Measurements from ENCODE around the gene PLXND1. TPM values are rescaled to one million over a fixed set of nuclear protein-coding genes. Genes with fewer than 3 reads are reported as not detected.
"Not testable (repeated sequence)": the region's sequence is repeated elsewhere in the genome, so short reads cannot be mapped to it uniquely, and the experiment has no call there.

PLXND1 gene
- total RNA-seq, 3 donors from 2014 or later (not counting 1 experiment from before 2014, with no cell fraction given): 135 to 214 (median 189) TPM

DNA sequence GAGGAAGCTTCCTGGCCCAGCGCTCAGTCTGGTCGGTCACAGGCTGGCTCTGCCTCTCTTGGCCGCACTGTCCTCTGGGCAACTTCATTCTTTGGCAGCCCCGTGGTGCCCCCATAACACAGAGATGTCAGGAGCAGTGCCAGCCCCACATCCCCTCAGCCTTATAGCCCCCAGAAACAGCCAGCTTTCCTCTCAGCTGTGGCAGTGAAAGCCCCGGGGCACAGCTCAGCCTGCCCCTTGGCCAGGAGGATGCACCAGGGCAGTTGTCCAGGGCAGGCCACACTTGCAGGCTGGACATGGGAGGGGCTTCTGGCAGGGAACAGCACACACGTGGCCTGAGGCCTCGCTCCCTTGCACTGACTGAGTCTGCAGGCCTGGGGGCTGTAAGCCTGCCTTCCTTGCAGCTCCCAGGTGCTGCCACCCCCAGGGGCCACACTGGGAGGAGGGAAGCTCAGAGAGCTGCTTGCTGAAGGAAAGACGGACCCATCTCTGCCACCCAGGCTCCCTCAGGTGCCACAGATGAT is 88.4 kb downstream of the PLXND1 start:
- H3K36me3 ChIP-seq (ENCODE audit: control insufficient read depth, insufficient read depth, low read length): no peaks in the 10 kb centered on the region
- no peak for ATAC-seq
- intact Hi-C loops (cut with micrococcal nuclease): no loop called here

DNA sequence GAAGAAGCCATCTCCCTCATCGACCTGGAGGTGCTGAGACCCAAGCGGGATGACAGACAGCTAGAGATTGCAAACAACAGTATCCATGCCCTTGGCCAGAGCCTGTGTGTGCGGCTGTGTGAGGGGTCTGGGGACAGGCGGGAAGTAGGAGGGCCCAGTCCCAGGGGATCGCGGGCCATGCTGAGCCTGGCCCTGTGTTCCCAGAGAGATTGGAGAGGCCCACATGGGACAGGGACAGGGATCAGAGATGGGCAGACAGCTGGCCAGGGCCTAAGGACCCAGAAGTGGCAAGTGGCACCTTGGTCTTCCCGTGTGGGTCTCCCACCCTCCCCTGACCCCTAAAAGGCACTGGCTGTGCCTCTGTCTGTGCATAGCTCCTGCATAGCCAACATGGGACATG is 89.0 kb downstream of the PLXND1 start:
- no peaks in the 10 kb centered on the region for H3K9me3 ChIP-seq (ENCODE audit: control insufficient read depth, insufficient read depth, low read length)
- 96% methylated on average over 7 of the region's 7 CpGs for WGBS (ENCODE audit: insufficient coverage)
- no peaks in the 10 kb centered on the region for H3K27me3 ChIP-seq (ENCODE audit: control insufficient read depth, insufficient read depth, low read length)
- H3K4me3 ChIP-seq (ENCODE audit: low read length): no peak overlapping the region
- no peak for DNase-seq
- no peaks in the 10 kb centered on the region for H3K36me3 Mint-ChIP-seq
- H3K27ac ChIP-seq (ENCODE audit: low read length): no peak overlapping the region
- intact Hi-C loops (cut with micrococcal nuclease): no loop called here
- H3K27me3 Mint-ChIP-seq (ENCODE audit: low read depth in 2 of 2): no peaks in the 10 kb centered on the region
- no peak overlapping the region for H3K27ac Mint-ChIP-seq
- no peaks in the 10 kb centered on the region for H3K36me3 ChIP-seq (ENCODE audit: control insufficient read depth, insufficient read depth, low read length)
- no peaks in the 10 kb centered on the region for H3K4me1 ChIP-seq (ENCODE audit: control insufficient read depth, insufficient read depth, low read length)
- TF ChIP-seq, protein P1, sequence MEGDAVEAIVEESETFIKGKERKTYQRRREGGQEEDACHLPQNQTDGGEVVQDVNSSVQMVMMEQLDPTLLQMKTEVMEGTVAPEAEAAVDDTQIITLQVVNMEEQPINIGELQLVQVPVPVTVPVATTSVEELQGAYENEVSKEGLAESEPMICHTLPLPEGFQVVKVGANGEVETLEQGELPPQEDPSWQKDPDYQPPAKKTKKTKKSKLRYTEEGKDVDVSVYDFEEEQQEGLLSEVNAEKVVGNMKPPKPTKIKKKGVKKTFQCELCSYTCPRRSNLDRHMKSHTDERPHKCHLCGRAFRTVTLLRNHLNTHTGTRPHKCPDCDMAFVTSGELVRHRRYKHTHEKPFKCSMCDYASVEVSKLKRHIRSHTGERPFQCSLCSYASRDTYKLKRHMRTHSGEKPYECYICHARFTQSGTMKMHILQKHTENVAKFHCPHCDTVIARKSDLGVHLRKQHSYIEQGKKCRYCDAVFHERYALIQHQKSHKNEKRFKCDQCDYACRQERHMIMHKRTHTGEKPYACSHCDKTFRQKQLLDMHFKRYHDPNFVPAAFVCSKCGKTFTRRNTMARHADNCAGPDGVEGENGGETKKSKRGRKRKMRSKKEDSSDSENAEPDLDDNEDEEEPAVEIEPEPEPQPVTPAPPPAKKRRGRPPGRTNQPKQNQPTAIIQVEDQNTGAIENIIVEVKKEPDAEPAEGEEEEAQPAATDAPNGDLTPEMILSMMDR (IDR thresholded peaks at IDR 0.05): no peak
- no peaks in the 10 kb centered on the region for H3K9me3 Mint-ChIP-seq
- H3K4me3 Mint-ChIP-seq: no peak overlapping the region
- ATAC-seq: no peak
- H3K4me1 Mint-ChIP-seq: no peaks in the 10 kb centered on the region

More for the DNA sequence above, 88.4 kb downstream of the PLXND1 start:
- Mint-ChIP-seq H3K27ac (no peak overlapping the region), H3K9me3 (no peaks in the 10 kb centered on the region), H3K4me1 (peaks cover 0 to under 1% of the 10 kb centered on the region in 2 donors), H3K27me3 (ENCODE audit: low read depth in 2 of 2) (no peaks in the 10 kb centered on the region), H3K4me3 (no peak overlapping the region), H3K36me3 (no peaks in the 10 kb centered on the region)
- TF ChIP-seq, protein P1 (IDR thresholded peaks at IDR 0.05): no peak
- Histone ChIP-seq H3K4me1 (ENCODE audit: control insufficient read depth, insufficient read depth, low read length) (no peaks in the 10 kb centered on the region), H3K27ac (ENCODE audit: low read length) (no peak overlapping the region), H3K4me3 (ENCODE audit: low read length) (no peak overlapping the region), H3K9me3 (ENCODE audit: control insufficient read depth, insufficient read depth, low read length) (no peaks in the 10 kb centered on the region), H3K27me3 (ENCODE audit: control insufficient read depth, insufficient read depth, low read length) (no peaks in the 10 kb centered on the region)
- 95% methylated on average over 8 of the region's 8 CpGs for WGBS (ENCODE audit: insufficient coverage)
- no peak for DNase-seq

DNA sequence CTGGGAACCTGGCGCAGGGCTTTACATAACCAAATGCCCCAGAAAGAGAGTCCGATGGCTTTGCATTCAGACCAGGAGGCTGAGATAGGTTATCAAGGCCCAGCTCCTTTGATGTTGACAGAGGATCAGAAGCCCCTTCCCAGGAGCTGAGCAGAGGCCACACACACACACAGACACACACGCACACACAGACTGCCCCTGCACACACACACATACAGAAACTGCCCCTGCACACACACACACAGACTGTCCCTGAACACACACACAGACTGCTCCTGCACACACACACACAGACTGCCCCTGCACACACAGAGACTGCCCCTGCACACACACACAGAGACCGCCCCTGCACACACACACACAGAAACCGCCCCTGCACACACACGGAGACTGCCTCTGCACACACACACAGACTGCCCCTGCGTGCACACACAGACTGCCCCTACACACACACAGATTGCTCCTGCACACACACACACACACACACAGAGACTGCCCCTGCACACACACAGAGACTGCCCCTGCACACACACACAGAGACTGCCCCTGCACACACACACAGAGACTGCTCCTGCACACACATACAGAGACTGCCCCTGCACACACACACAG is 90.5 kb downstream of the PLXND1 start:
- H3K9me3 Mint-ChIP-seq; H3K27ac ChIP-seq (ENCODE audit: low read length); ATAC-seq; H3K36me3 Mint-ChIP-seq; H3K4me1 Mint-ChIP-seq; H3K27me3 Mint-ChIP-seq (ENCODE audit: low read depth in 2 of 2); H3K4me3 Mint-ChIP-seq; H3K36me3 ChIP-seq (ENCODE audit: control insufficient read depth, insufficient read depth, low read length); H3K4me3 ChIP-seq (ENCODE audit: low read length); H3K27me3 ChIP-seq (ENCODE audit: control insufficient read depth, insufficient read depth, low read length); H3K9me3 ChIP-seq (ENCODE audit: control insufficient read depth, insufficient read depth, low read length); DNase-seq; intact Hi-C loops (cut with micrococcal nuclease); H3K4me1 ChIP-seq (ENCODE audit: control insufficient read depth, insufficient read depth, low read length); H3K27ac Mint-ChIP-seq: not testable (repeated sequence)
- WGBS (ENCODE audit: insufficient coverage): 96% methylated on average over 7 of the region's 7 CpGs

DNA sequence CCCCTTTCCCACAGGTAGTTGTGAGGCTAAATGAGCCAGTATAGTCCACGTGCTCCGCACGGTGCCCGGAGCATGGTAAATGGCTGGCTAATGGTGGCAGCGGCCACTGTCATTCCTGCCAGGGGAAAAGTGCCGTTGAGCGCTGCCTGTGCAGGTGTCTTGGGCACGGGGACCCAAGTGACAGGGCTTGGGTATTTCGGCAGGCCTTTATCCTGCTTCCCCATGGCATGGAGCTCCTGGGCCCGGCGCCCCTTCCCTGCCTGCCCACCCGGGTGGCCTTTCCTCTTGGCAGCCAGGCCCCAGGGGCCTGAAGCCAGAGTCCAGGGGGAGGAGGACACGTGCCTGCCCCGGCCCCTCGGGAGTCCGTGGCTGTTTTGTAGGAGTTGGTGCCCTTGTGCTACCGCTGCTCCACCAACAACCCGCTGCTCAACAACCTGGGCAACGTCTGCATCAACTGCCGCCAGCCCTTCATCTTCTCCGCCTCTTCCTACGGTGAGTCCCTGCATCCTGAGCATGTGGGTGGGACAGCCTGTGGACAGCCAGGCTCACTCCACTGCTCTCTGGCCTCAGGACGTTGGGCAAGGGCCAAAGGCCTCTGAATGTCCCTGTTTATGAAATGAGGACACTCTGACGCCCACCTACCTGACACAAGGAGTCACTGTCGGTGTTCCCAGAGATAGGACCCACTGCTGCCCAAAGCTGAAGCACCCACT is 91.2 kb downstream of the PLXND1 start:
- DNase-seq; H3K27me3 Mint-ChIP-seq (ENCODE audit: low read depth in 2 of 2); H3K27me3 ChIP-seq (ENCODE audit: control insufficient read depth, insufficient read depth, low read length); intact Hi-C loops (cut with micrococcal nuclease); H3K4me1 ChIP-seq (ENCODE audit: control insufficient read depth, insufficient read depth, low read length); H3K36me3 ChIP-seq (ENCODE audit: control insufficient read depth, insufficient read depth, low read length); H3K4me1 Mint-ChIP-seq; H3K9me3 ChIP-seq (ENCODE audit: control insufficient read depth, insufficient read depth, low read length); H3K4me3 ChIP-seq (ENCODE audit: low read length); H3K9me3 Mint-ChIP-seq; H3K4me3 Mint-ChIP-seq; H3K27ac ChIP-seq (ENCODE audit: low read length); H3K36me3 Mint-ChIP-seq; H3K27ac Mint-ChIP-seq; ATAC-seq: not testable (repeated sequence)
- 98% methylated on average over 16 of the region's 25 CpGs for WGBS (ENCODE audit: insufficient coverage)
